Stimulated activated CD4-positive, alpha-beta T cell treated with anti-CD3 and anti-CD28 coated beads, Interleukin-4, amount 100 ng/mL, for 4 hours (primary cell): ENCODE measurements around the gene TMC3.

Experiments
- DNase-seq, 2 experiments: peaks; one replicate each; pipeline ENCODE4 v3.0.0-alpha.2; 2020

The TMC3 gene

DNA sequence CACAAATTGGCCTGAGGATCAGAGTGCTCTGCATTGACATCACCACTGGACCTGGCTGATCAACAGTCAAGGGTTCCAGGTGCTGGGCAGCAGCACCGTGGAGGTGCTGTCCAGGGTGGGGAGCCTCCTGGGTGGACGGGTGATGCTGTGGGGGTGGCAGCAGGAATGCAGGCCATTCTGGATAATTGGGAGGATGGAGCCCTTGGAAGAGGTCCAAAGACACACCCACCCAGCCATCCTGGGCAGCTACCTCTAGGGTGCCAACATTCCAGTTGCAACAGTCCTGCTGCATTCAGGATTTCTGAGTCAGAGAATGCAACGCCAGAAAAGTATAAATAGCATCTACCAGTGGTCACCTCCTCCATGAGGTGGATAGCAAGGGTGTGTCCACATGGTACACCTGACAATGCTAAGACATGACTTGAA, 76.9 kb downstream of the TMC3 start:
- no peak for DNase-seq

DNA sequence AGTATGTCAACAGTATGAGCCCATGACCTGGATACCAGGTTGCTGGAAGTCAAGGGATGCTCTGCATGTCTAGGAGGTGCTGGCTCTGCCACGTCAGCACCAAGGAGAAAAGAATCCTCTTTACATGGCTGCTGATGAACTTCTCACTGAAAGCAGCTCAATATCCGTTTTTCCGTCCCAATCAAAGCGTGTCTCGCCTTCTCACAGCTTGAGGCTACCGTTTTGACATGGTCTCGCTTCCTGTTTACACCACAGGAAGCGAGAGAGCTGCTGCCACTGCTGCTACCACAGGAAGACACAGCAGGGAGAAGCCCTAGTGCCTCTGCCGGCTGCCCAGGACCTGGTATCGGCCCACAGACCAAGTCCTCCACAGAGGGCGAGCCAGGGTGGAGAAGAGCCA, 77.3 kb downstream of the TMC3 start:
- peak; percentile 52 to 64 for DNase-seq

DNA sequence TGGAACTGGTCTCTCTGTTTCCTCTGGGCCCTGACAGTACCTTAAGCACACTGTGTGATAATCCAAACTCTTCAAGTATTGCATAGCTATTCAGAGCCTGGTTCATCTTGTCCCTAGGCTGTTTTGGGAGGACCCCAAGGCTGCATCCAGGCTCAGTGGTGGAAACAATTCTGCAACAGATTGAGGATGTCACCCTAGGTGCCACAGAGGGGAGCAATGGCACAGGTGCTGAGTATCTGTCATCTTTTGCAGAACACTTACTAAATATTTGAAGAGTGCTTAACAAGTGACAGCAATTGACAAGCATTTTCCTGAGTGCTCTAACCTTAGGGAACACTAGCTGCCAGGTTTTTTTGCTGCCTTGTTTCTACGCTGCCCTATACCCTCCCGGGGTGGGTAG, 77.8 kb downstream of the TMC3 start:
- no peak for DNase-seq

DNA sequence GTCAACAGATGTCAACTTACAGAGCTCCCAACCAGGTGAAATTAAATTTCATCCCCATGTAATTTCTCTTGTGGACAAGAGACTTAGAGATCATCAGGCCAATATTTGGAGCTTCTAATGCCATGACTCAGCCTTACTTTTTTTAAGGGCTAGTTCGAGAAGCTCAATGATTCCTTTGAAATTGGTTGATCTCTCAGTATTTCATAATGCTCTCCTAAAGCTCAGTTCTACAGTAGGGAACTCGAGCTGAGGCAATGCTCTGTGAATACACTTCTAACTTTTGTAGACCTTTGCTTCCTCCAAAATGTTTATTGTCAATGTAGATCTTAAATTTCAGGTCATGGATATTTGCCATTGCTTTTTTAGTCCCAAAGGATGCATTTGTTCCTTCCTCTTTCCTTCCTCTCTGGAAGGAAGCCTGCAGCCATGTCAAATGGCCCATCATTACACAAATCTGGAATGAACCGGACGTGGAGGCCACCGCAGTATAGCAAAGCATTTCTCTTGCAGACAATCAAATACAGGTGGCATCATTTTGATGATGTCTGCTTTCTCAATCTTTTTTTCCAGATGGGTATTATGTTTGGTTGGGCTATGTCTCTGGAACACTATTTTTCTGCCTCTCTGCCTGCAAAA, 78.4 kb downstream of the TMC3 start:
- no peak for DNase-seq

DNA sequence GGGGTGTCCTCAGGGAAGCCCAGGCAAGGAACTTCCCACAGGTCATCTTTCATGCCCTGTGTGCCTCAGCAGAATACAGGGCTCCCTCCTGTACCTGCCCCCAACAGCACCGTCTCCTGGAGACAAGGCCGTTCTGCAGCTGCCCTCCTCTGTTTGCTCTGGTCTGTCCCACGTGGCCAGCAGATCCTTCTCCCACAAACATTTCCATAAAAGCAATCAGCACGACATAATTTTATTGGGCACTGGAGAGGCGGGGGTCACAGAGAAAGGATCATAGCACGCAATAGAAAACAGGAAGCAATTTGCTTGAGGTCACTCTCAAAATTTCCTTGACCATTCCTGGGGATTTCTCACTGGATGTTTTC, 79.5 kb downstream of the TMC3 start:
- DNase-seq = no peak

DNA sequence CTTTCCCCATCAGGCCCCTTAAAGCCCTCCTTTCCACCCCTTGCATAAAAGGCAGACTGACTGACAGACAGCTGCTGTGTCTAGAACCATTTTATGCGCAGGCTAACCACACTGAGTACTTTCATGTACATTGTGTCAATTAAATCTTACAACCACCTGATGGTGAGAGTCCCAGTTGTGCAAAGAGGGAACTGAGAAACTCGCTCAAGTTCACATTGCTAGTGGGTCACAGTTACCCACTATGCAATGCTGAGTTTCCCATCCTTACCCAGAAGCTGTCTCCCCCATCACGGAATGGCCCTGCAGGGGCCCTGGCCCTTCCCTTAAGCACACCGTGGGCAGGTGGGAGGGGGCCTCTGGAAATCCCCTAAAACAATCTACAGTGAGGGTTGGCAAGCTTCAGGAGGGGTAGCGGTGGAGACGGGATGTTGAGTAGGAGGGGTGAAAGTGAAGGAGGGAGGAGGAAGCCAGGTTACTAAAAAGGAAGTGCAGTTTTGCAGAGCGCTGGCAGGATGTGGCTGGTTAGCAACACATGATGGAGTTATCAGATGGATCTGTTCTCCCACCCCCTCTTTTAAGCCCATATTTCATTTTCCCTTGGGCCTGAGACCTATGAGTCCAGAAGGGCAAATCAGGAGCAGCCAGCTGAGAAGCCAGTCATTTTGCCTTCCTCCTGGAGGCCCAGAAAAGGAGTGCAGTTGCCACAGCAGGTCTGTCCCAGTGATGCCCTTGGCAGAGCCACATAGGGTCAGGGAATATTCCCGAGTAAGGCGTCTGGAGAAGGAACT, 80.1 kb downstream of the TMC3 start:
- peak; percentile 74 to 85 for DNase-seq

DNA sequence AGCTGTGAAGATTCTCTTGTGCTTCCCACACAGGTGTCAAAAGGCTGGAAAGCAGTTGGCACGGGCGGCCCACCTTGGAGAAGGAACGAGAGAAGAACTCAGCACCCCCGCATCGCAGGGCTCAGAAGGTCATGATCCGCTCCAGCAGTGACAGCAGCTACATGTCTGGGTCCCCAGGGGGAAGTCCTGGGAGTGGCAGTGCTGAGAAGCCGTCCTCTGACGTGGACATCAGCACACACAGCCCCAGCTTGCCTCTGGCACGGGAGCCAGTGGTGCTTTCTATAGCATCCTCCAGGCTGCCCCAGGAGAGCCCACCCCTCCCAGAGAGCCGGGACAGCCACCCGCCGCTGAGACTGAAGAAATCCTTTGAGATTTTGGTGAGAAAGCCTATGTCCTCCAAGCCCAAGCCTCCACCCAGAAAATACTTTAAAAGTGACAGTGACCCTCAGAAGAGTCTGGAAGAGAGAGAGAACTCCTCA, 81.5 kb downstream of the TMC3 start:
- DNase-seq = peak; percentile 35 to 52

DNA sequence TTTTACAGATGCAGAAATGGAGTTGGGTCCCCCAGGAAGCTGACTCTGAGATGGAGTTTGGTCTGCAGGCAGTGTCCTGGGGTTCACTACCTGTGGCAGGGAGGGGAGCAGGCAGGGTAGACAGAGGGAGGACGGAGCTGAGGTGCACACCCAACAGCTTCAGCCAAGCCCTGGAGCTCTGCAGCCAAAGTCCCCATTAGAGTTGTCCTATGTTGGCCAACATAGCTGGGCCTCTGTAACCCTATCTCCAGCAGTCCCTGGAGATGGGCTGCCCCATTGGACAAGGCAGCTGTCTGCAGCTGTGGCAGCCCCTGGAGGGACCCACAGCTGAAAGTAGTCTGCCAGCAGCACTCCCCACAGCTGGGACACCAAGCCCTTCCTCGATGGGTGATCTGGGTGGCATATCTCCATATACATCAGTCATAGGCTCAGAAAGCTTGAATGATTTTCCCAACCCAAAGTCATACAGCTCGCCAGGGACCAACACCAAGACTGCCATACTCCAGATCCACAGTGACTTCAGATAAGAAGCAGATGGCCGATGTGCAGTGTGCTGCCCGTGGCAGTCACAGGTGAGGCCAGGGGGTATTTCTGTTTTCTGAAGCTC, 82.0 kb downstream of the TMC3 start:
- DNase-seq = no peak

DNA sequence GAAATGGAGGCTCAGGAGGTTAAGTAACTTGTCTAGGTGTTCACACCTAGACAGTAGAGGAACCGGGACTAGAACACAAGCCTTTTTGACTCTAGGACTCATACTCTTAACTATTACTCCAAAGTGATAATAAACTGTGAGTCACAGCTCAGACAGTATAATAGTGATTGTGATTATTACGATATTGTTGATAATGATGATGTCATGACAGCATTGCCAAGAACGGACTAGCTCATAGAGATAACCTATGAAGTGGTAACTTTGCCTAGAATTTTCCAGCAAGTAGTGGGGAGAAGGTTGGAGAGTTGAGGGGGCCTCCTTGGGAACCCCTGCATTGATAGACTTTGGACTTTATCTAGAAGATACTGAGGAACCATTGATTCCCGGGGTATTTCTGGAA, 84.1 kb downstream of the TMC3 start:
- DNase-seq = no peak

DNA sequence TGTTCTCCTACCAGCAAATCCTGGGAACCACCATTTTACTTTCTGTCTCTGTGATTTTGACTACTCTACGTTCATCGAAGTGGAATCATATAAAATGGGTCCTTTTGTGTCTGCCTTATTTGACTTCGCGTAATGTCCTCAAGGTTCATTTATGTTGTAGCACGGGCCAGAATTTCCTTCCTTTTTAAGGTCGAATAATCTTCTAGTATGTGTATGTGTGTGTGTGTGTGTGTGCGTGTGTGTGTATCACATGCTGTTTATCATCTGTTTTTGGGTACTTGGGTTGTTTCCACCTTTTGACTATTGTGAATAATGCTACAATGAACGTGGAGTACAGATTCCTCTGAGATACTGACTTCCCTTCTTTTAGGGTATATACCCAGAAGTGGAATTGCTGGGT, 85.4 kb downstream of the TMC3 start:
- no peak for DNase-seq

DNA sequence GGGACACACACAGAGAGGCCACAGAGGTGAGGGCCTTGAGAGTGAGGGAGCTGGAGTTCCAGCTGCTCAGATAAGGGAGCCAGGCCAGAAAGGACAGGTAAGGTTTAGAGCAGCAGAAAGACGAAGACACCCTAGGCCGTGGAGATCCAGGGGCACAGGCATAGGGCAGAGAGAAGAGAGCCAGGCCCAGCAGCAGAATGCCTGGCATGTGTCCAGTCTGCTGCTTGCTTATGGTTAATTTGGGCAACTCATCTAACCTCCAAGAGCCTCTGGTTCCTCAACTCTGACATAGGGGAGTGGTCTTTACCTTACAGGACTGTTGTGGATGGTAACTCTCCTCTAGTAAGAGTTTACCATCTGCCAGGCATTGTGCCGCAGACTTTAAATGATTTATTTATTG, 86.0 kb downstream of the TMC3 start:
- DNase-seq = no peak

DNA sequence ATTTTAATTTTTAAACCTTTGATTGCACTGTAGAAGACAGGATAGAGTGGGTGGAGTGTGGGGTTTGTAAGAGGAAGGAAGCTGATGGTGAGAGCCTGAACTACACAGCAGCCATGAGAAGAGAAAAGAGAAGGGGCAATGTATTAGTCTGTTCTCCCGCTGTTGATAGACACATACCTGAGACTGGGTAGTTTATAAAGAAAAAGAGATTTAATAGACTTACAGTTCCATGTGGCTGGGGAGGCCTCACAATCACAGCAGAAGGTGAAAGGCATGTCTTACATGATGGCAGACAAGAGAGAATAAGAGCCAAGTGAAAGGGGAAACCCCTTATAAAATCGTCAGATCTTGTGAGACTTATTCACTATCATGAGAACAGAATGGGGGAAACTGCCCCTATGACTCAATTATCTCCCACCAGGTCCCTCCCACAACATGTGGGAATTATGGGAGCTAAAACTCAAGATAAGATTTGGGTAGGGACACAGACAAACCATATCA, 87.3 kb downstream of the TMC3 start:
- DNase-seq = peak in 1 of 2 experiments; percentile 36

DNA sequence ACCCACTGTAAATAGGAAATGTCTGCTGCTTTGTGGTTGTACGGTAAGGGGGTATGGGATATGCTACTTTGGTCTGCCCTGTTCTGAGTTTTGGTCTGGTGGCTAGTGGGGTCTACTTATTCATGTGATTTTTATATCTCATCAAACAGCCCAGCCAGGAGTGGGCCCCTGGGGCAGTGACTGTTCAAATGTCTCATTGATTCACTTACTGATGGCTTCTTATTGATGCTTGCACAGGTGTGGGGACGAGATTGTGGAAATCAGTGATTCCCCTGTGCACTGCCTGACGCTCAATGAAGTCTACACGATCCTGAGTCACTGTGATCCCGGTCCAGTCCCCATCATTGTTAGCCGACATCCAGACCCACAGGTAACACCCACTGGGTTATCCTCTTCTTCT, 88.6 kb downstream of the TMC3 start:
- DNase-seq = no peak

DNA sequence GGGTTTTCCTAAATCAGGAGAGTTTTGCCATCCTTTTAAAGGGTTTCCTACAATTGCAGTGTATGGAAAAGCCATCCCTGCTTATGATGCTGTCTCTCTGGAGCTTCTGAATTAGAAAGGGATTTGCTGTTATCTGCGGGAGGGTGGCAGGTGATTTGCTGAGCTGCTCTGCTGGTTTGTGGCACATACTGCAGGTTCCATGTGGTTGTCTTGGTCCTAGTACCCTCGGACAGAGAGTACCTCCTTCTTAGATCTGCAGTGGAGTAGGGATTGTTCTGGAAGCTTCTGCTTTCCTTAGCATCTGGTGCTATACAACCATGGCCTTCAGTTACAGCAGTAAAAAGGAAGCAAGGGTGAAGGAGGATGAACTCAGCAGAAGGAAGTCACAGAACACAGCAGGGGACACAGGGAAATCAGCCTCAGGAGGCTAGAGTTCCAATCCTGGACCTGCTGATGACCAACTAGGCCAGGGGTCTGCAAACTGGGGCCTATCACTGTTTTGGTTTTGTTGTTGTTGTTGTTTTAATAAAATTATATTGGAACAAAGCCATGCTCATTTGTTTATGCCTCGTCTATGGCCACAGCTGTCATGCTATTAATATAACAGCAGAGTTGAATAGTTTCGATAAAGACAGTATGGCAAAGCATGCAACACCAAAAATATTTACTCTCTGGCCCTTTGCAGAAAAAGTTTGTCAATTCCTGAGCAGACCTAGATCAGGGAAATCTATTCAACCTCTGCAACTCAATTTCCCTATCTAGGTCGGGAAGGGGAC, 89.6 kb downstream of the TMC3 start:
- DNase-seq = no peak

DNA sequence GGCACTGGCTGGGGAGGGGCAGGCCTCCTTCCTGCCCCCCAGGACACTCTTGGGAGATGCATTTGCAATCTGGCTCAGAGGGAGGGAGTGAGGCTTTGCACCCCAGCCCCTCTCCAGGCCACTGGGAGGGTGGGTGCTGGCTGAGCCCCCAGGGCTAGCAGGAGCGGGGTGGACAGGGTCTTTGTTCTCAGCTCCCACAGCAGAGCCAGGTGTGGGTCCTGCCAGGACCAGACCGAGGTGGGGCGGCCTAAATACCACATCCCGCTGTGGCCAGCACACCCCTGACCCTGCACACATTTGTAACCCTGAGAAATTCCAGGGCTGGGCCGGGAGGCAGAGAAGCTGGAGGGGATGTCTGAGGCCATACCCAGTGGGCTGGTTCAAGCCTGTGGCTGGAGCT, 91.1 kb downstream of the TMC3 start:
- DNase-seq = no peak

DNA sequence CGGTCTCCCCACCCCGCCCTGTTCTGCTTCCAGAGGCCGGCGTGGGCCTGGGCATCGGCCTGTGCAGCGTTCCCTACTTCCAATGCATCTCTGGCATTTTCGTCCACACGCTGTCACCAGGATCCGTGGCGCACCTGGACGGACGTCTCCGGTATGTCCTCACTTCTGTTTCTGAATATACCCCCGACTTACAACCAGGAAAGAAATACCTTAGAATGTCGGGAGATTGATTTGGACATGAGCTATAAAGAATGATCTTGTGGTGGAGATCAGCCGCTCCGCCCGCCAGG, 91.5 kb downstream of the TMC3 start:
- no peak for DNase-seq

DNA sequence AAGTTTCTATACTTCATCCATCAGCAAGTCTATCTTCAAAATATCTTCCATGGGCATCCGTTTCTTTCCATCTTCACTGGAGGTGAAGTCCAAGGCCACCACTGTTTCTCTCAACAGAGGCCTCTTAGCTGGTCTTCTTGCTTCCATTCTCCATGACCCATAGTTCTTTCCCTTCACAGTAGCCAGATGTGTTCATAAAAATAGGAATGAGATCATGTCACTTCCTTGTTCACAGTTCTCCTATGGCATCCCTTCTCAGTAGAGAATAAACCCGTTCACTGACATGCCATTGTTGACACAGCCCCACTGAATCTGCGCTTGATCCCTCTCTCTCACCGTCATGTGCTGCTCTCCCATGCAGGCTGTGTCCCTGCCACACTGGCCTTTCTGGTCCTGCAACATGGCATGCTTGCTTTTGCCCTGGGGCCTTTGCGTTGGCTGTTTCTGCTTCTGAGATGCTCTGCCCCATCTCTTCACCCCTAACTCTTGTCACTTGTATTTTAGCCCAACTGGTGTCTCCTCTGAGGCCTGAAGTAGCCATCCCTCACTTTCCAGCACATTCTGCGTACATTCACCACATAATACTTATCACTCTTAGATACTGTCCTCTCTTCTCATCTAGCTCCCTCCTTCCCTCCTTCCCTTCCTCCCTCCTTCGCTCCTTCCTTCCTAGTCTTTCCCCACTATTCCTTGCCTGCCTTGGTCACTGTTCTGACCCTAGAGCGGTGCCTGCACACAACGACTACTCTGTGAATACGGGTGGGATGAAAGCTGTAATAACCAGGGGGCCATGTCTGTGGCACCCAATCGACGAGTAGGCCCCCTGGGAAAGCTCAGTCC, 92.0 kb downstream of the TMC3 start:
- no peak for DNase-seq

DNA sequence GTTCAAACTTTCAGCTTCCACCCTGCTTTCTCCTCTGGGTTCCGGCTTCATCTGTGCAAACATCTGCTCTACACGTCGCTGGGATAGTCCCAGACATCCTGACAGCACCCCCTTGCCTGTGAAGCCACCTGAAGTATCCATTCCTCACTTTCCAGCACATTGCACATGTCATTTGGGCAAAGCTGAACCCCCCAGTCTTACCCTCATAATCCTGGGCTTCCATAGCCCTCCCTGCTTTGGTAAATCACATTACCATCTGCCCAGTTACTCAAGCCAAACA, 92.6 kb downstream of the TMC3 start:
- DNase-seq = no peak
